Measurements from ENCODE around the gene MTR.

MTR gene

DNA sequence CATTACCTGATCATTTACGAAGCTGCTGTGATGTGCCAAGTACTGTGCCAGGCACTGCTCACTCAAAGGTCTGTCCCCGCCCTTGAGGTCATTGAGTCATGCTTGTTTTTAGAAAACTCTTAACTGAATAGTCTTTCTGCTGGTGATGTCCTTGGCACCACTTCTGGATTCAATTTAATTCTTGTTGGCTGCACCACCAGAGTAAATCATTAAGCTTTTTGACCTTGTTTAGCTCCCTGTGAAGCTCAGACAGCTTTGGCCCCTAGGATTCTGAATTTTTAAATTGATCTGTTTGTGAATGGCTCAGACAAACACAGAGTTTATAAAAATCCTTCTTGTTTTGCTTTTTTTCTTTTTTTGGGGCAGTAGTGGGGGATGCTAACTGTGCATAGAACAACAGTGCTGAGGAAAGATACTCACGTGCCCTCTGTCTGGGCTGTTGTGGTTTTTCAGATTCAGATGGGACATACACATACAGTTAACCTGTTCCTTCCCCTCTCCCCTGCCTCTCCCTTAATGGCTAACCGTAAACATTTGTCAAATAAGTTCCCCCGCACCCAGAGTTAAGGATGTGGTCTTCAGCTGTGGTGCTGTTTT, 67.6 kb downstream of the MTR start:
- Histone ChIP-seq H3K36me3 (ENCODE audit: insufficient read depth, low read length) (peaks cover 71% of the 10 kb centered on the region), H3K9me3 (ENCODE audit: insufficient read depth, low read depth, low read length) (no peaks in the 10 kb centered on the region), H3K4me1 (ENCODE audit: insufficient read depth, low read length) (no peaks in the 10 kb centered on the region), H3K4me3 (ENCODE audit: low read length) (no peak overlapping the region), H3K9ac (ENCODE audit: low read depth, low read length) (no peak overlapping the region), H3K27ac (ENCODE audit: low read depth, low read length) (no peak overlapping the region), H3K27me3 (ENCODE audit: insufficient read depth, low read length) (no peaks in the 10 kb centered on the region)
- WGBS: 90% methylated on average over 5 of the region's 5 CpGs

DNA sequence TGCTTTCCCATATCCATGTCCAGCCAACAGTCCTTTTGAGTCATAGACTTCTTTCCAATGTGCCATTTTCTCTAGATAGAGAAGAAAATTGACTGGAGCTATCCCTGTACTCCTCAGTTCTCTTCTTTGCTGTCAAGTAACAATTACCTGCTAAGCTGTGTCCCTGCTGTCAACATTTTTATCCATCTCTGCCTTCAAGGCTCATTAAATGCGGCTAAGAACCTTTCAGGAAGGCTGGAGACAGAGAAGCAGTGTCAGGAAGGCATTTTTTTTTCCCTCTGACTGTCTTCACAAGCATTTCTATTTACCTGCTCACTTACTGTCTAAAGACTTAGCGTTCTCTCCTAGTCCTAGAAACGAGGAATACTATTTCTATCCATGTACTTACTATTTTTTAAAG, 69.1 kb downstream of the MTR start:
- 82% methylated on average over 2 of the region's 3 CpGs for WGBS
- H3K27ac ChIP-seq (ENCODE audit: low read depth, low read length): no peak overlapping the region

DNA sequence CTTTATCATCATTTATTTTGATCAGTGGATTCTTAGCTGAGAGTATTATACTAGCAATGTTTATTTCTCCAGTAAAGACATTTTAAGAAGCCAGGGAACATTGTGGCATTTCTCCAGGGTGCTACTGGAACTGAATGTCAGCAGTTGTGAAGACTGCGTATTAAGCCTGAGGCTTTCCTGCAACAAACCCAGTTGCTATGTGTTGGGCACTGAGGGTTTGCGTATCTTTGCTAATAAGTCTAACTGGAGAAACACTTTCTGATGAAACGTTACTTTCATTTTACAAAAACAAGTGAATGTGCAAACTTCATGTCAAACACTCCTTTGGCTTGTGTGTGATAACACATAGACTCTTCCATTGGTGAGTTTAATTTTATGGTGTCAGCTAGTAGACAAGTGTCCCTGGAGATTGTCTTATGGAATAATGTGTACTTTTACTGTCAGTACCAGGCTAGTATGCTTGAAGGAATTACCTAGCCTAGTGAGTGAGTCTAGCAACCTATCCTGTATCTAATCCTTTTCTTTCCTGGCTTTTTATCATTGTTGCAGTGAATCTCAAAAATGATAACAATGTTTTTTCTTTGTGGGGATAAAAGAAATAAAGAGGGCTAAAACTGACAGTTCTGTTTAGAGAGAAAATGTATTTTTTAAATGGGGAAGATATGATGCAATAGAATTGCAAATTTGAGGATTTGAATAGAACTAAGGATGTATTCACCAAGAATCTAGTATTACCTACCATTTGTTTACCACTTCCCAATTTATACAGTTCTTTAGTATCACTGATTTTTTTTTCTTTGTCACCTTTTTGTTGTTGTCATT, 70.1 kb downstream of the MTR start:
- H3K36me3 ChIP-seq (ENCODE audit: insufficient read depth, low read length): peaks cover 65% of the 10 kb centered on the region
- H3K27ac ChIP-seq (ENCODE audit: low read depth, low read length): no peak overlapping the region

More for the DNA sequence above, 69.1 kb downstream of the MTR start:
- Histone ChIP-seq H3K36me3 (ENCODE audit: insufficient read depth, low read length) (peaks cover 67% of the 10 kb centered on the region), H3K9ac (ENCODE audit: low read depth, low read length) (no peak overlapping the region), H3K27me3 (ENCODE audit: insufficient read depth, low read length) (no peaks in the 10 kb centered on the region), H3K4me1 (ENCODE audit: insufficient read depth, low read length) (no peaks in the 10 kb centered on the region), H3K9me3 (ENCODE audit: insufficient read depth, low read depth, low read length) (no peaks in the 10 kb centered on the region), H3K4me3 (ENCODE audit: low read length) (no peak overlapping the region)

DNA sequence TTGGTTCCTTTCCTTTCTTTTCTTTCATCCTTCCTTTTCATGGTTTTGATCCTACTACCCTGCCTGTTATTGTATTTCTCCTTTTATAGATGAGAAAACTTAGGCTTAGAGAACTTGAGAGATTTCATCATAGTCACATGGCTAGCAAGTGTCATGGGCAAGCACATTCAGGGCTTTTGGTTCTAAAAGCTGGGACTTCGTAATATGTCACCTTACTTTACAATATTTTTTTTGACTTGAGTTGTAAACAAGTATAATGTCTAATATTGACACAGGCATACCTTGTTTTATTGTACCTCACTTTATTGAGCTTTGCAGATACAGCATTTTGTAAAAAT, 70.7 kb downstream of the MTR start:
- WGBS: 100% methylated on average over 1 of the region's 1 CpG
- Histone ChIP-seq H3K9me3 (ENCODE audit: insufficient read depth, low read depth, low read length) (no peaks in the 10 kb centered on the region), H3K36me3 (ENCODE audit: insufficient read depth, low read length) (peaks cover 61% of the 10 kb centered on the region), H3K4me3 (ENCODE audit: low read length) (no peak overlapping the region), H3K27me3 (ENCODE audit: insufficient read depth, low read length) (no peaks in the 10 kb centered on the region), H3K9ac (ENCODE audit: low read depth, low read length) (no peak overlapping the region), H3K4me1 (ENCODE audit: insufficient read depth, low read length) (no peaks in the 10 kb centered on the region), H3K27ac (ENCODE audit: low read depth, low read length) (no peak overlapping the region)

More for the DNA sequence above, 70.1 kb downstream of the MTR start:
- no peaks in the 10 kb centered on the region for H3K9me3 ChIP-seq (ENCODE audit: insufficient read depth, low read depth, low read length)
- no peaks in the 10 kb centered on the region for H3K4me1 ChIP-seq (ENCODE audit: insufficient read depth, low read length)
- no peaks in the 10 kb centered on the region for H3K27me3 ChIP-seq (ENCODE audit: insufficient read depth, low read length)
- 93% methylated on average over 2 of the region's 3 CpGs for WGBS
- no peak overlapping the region for H3K9ac ChIP-seq (ENCODE audit: low read depth, low read length)
- no peak overlapping the region for H3K4me3 ChIP-seq (ENCODE audit: low read length)

DNA sequence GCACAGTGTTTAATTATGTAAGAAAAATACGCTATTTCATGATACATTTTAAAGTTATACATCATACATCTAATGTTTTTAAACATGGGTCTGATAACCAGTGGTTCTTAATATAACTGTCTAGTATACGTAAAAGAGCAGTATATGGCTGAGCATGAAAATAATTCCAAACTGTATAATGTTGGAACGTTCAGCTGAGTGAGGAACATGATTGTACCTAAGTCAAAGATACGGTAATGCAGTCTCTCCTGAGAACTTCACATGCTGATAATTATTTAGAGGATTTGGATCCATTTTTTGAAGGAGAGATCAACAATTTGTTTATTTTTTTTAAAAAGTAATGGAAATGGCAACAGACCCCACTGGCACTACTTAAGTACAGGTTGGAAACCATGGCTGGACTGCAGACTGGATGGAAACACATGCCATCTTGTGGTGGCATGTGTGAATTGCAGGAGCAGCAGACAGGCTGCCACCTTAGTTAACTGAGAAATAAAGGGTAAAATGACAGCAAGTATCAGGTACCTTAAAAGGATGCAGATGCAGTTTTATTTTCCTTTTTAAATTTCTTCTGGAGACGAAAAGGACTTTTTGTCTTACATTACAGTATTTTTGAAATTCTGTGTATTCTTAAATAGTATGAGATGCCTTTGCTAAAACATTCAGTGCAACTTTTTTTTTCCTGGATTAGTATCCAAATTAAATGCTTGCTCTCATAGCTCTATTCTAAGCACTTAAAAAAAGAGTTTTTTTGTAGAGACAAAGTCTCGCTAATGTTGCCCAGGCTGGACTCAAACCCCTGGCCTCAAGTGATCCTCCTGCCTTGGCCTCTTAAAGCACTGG, 73.8 kb downstream of the MTR start:
- Histone ChIP-seq H3K4me3 (ENCODE audit: low read length) (no peak overlapping the region), H3K9ac (ENCODE audit: low read depth, low read length) (no peak overlapping the region), H3K9me3 (ENCODE audit: insufficient read depth, low read depth, low read length) (no peaks in the 10 kb centered on the region), H3K27me3 (ENCODE audit: insufficient read depth, low read length) (no peaks in the 10 kb centered on the region), H3K36me3 (ENCODE audit: insufficient read depth, low read length) (peaks cover 40% of the 10 kb centered on the region), H3K27ac (ENCODE audit: low read depth, low read length) (no peak overlapping the region), H3K4me1 (ENCODE audit: insufficient read depth, low read length) (no peaks in the 10 kb centered on the region)
- 83% methylated on average over 5 of the region's 6 CpGs for WGBS

DNA sequence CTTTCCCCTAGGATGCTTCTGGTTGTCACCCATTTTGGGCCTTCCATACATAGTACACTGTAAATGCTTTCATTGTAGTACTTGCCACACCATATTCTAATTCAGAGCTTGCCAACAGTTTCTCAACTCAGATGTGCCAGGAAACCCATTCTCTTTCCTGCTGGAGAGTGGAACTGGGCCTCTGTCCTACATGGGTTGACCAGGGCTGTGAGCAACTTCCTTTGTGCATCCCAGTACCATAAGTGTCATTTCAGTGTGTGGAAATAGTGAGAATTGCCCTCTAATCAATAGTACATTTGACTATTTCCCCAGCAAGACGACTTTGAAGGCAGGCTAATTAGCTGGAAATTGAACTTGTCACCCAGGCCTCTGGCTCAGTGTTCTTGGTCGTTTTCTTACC, 74.8 kb downstream of the MTR start:
- no peak overlapping the region for H3K27ac ChIP-seq (ENCODE audit: low read depth, low read length)
- H3K36me3 ChIP-seq (ENCODE audit: insufficient read depth, low read length): peaks cover 38% of the 10 kb centered on the region
- no peak overlapping the region for H3K9ac ChIP-seq (ENCODE audit: low read depth, low read length)
- H3K27me3 ChIP-seq (ENCODE audit: insufficient read depth, low read length): no peaks in the 10 kb centered on the region
- H3K4me1 ChIP-seq (ENCODE audit: insufficient read depth, low read length): no peaks in the 10 kb centered on the region
- whole genome bisulfite sequencing: 85% methylated on average over 2 of the region's 2 CpGs
- no peak overlapping the region for H3K4me3 ChIP-seq (ENCODE audit: low read length)
- no peaks in the 10 kb centered on the region for H3K9me3 ChIP-seq (ENCODE audit: insufficient read depth, low read depth, low read length)

DNA sequence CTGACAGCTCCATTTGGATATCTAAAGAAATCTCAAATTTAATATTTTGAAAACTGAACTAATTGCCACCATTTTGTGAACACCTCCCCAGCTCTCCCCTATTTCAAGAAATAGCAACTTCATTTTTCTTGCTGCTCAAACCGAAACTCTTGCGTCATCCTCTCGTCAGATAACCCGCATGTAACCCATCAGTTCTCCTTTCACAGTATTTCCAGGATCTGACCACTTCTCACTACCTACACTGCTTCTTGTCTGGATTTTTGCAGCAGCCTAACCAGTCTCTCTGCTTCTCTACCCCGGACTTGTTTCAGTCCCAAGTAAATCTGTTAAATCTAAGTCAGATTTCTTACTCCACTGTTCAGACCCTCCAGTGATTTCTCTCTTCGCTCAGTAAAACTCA, 75.6 kb downstream of the MTR start:
- no peak overlapping the region for H3K27ac ChIP-seq (ENCODE audit: low read depth, low read length)

DNA sequence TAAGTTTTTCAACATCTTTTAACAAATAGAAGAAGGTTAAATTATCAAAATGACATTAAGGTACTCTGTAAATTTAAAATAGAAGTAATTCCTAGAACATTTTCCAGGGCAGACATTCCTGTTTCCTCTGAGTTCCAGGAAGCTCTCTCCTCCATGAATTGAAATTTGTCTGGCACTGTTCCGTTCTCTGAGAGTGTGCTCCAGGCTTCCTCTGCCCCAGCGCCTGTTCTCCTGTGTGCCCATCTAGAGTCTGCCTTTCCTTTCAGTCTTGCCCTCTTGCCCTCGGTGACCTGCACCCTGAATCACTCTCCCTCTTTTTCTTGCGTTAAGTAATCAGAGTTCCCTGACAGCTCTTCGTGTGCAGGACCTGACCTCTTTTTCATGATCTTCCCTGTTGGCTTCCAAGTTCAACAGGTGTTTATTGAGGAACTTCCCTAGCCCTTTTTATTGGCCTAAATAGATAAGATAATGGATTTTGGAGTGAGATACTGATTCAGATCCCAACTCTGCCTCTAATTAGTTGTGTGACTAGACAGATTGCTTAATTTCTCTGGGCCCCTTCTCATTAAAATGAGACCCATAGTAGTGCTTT, 77.1 kb downstream of the MTR start:
- Histone ChIP-seq H3K4me3 (ENCODE audit: low read length) (no peak overlapping the region), H3K4me1 (ENCODE audit: insufficient read depth, low read length) (no peaks in the 10 kb centered on the region), H3K27ac (ENCODE audit: low read depth, low read length) (no peak overlapping the region), H3K9me3 (ENCODE audit: insufficient read depth, low read depth, low read length) (no peaks in the 10 kb centered on the region), H3K36me3 (ENCODE audit: insufficient read depth, low read length) (peaks cover 33% of the 10 kb centered on the region), H3K27me3 (ENCODE audit: insufficient read depth, low read length) (no peaks in the 10 kb centered on the region), H3K9ac (ENCODE audit: low read depth, low read length) (no peak overlapping the region)
- 94% methylated on average over 5 of the region's 5 CpGs for WGBS

More for the DNA sequence above, 75.6 kb downstream of the MTR start:
- WGBS: 93% methylated on average over 6 of the region's 6 CpGs
- H3K27me3 ChIP-seq (ENCODE audit: insufficient read depth, low read length): no peaks in the 10 kb centered on the region
- peaks cover 42% of the 10 kb centered on the region for H3K36me3 ChIP-seq (ENCODE audit: insufficient read depth, low read length)
- no peak overlapping the region for H3K9ac ChIP-seq (ENCODE audit: low read depth, low read length)
- H3K9me3 ChIP-seq (ENCODE audit: insufficient read depth, low read depth, low read length): no peaks in the 10 kb centered on the region
- no peak overlapping the region for H3K4me3 ChIP-seq (ENCODE audit: low read length)
- H3K4me1 ChIP-seq (ENCODE audit: insufficient read depth, low read length): no peaks in the 10 kb centered on the region

DNA sequence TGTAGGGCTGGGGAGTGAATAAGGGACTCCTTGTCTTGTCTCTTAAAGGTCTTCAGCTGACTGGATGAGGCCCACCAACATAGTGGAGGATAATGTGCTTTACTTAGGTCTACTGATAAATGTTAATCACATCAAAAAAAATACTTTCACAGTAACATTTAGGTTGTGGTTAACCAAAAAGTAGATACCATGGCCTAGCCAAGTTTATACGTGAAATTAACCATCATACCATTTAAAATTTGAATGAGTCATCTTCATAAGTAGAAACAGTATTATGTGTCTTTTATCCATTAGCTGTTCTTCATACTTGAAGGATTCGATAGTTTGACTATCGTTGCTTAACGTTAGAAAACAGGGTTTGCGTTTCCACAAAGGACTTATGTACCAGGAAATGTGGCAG, 80.9 kb downstream of the MTR start:
- Histone ChIP-seq H3K36me3 (ENCODE audit: insufficient read depth, low read length) (peaks cover 26% of the 10 kb centered on the region), H3K9me3 (ENCODE audit: insufficient read depth, low read depth, low read length) (no peaks in the 10 kb centered on the region), H3K27me3 (ENCODE audit: insufficient read depth, low read length) (no peaks in the 10 kb centered on the region), H3K4me1 (ENCODE audit: insufficient read depth, low read length) (no peaks in the 10 kb centered on the region), H3K4me3 (ENCODE audit: low read length) (no peak overlapping the region), H3K27ac (ENCODE audit: low read depth, low read length) (no peak overlapping the region), H3K9ac (ENCODE audit: low read depth, low read length) (no peak overlapping the region)
- whole genome bisulfite sequencing: 95% methylated on average over 4 of the region's 5 CpGs

DNA sequence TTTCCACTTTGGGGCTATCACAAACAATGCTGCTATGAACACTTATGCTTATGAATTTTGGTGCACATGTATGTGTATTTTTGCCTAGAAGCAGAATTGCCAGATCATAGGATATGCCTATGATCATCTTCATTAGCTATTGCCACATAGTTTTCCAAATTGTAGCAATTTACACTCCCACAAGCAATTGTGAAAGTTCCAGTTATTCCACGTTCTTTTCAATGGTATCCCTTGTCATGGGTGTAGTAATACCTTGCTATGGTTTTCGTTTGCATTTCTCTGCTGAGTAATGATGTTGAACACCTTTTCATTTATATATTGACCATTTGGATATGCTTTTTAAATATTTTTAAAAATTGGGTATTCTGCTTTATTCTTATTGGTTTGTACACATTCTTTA, 82.6 kb downstream of the MTR start:
- 83% methylated on average over 2 of the region's 2 CpGs for WGBS
- Histone ChIP-seq H3K4me1 (ENCODE audit: insufficient read depth, low read length) (no peaks in the 10 kb centered on the region), H3K9me3 (ENCODE audit: insufficient read depth, low read depth, low read length) (no peaks in the 10 kb centered on the region), H3K27ac (ENCODE audit: low read depth, low read length) (no peak overlapping the region), H3K4me3 (ENCODE audit: low read length) (no peak overlapping the region), H3K36me3 (ENCODE audit: insufficient read depth, low read length) (peaks cover 32% of the 10 kb centered on the region), H3K9ac (ENCODE audit: low read depth, low read length) (no peak overlapping the region), H3K27me3 (ENCODE audit: insufficient read depth, low read length) (no peaks in the 10 kb centered on the region)

DNA sequence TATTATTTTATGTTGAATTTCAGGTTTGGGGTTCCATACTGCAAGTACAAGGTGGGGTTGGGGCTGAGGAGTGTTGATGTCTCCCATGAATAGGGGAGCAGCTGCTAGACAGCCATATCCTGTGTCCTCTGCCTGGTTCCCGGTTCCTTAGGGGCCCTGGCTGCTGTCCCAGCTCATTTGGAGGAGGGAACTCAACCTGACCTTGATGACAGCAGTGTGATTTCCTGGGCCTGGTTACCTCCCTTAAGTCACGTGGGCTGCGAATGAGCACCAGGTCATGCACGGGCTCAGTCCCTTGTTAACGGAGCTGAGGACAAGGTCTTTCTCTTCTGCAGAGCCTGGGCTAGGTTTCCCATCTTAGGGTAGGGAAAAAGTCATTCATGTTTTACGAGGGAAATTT, 85.1 kb downstream of the MTR start:
- peaks cover 20% of the 10 kb centered on the region for H3K36me3 ChIP-seq (ENCODE audit: insufficient read depth, low read length)
- H3K27me3 ChIP-seq (ENCODE audit: insufficient read depth, low read length): no peaks in the 10 kb centered on the region
- no peak overlapping the region for H3K4me3 ChIP-seq (ENCODE audit: low read length)
- H3K27ac ChIP-seq (ENCODE audit: low read depth, low read length): no peak overlapping the region
- WGBS: 94% methylated on average over 6 of the region's 6 CpGs
- no peak overlapping the region for H3K9ac ChIP-seq (ENCODE audit: low read depth, low read length)
- no peaks in the 10 kb centered on the region for H3K4me1 ChIP-seq (ENCODE audit: insufficient read depth, low read length)
- H3K9me3 ChIP-seq (ENCODE audit: insufficient read depth, low read depth, low read length): no peaks in the 10 kb centered on the region

Data from HUES64 (cell line).